B cell (primary cell): ENCODE results near the gene MILR1.

ENCODE experiments used
- CTCF ChIP-seq: fragments of 200-600 bp; IDR thresholded peaks from one replicate; pipeline ENCODE4 v1.8.0; 2022; ENCODE audit warnings: antibody characterized with exemption, mild to moderate bottlenecking
- EZH2 ChIP-seq: IDR thresholded peaks from 2 replicates; pipeline ENCODE4 v1.6.1; 2012; ENCODE audit warnings: borderline replicate concordance, low read depth, mild to moderate bottlenecking, moderate library complexity, low read length; ENCODE audit not compliant: insufficient read depth, poor library complexity, severe bottlenecking

- TF ChIP-seq CTCF = no peak
- no peak for TF ChIP-seq EZH2
Measured at GRCh38 chr17:64459284-64459747, 10.4 kb downstream of the MILR1 start.
